Liver (tissue), 3 donors: ENCODE data around the gene DRC1.

Source experiments
- CTCF ChIP-seq: fragments of 150-350 bp; IDR thresholded peaks from 2 replicates; pipeline ENCODE4 v1.5.1; 2017; ENCODE audit warnings: improper control_type of control experiment, low read depth, low read length; ENCODE audit not compliant: missing input control
- EGR1 ChIP-seq, 2 donors: IDR thresholded peaks; 2 replicates each; pipeline ENCODE4 v1.6.1; 2016 to 2018; ENCODE audit warnings: antibody characterized with exemption in 2 of 2, low read depth in 2 of 2
- FOXA1 ChIP-seq: IDR thresholded peaks from 2 replicates; pipeline ENCODE4 v1.6.1; 2016; ENCODE audit warnings: antibody characterized with exemption
- HNF4G ChIP-seq: IDR thresholded peaks from 2 replicates; pipeline ENCODE4 v1.6.1; 2016; ENCODE audit warnings: antibody characterized with exemption
- SP1 ChIP-seq: IDR thresholded peaks from 2 replicates; pipeline ENCODE4 v1.6.1; 2018; ENCODE audit warnings: antibody characterized with exemption, mild to moderate bottlenecking
- TAF1 ChIP-seq: conservative IDR thresholded peaks from 2 replicates; pipeline ENCODE4 v1.6.1; 2016; ENCODE audit warnings: antibody characterized with exemption, mild to moderate bottlenecking
- YY1 ChIP-seq: IDR thresholded peaks from 2 replicates; pipeline ENCODE4 v1.6.1; 2016; ENCODE audit warnings: antibody characterized with exemption, mild to moderate bottlenecking
- donor health status: healthy.
- donor health status: healthy.

GRCh38 chr2:26376799-26377198 is 24.9 kb upstream of the DRC1 start:
- TF ChIP-seq CTCF (no peak), TAF1 (no peak), HNF4G (no peak), FOXA1 (no peak), YY1 (no peak), EGR1 (IDR thresholded peaks at IDR 0.05; ENCODE audit: low read depth in 2 of 2) (no peak), SP1 (no peak)
